ENCODE measurements around the gene TAOK3.
"Not testable (repeated sequence)": the region's sequence is repeated elsewhere in the genome, so short reads cannot be mapped to it uniquely, and the experiment has no call there.

The TAOK3 gene

DNA sequence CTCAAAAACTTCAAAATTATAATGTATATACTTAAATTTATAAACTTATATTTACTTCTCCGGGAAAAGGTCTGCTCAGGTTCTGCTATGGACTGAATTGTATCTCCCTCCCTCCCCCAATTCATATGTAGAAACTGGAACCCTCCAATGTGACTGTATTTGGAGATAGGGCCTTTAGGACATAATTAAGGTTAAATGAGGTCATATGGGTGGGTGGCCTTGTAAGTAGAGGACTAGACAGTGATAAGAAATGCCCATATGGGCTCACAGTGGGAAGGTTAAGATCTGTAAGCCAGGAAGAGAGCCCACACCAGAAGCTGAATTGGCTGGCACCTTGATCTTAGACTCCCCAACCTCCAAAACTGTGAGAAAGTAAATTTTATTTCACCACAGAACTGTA, 84.5 kb downstream of the TAOK3 start:
- no peak for DNase-seq

GRCh38 chr12:118287728-118288127, 85.0 kb downstream of the TAOK3 start:
- no peak for DNase-seq

DNA sequence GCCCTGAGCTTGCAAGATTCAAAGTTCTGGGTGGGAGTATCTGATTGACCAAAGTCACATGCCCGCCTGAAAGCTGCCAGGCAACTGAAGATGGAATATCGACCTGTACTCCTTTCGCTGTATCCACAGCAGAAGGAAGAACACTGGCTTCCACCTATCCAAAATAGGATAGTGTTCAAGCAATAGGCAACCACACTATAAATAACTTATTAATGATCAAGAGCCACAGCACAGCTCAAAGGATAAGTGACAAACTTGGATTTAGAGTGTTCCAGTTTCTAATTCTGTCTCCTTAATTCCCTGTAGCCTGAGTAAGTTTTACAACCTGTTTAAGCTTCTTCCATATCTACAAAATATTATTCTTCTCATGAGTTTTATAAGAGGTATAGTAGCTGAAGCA, 89.9 kb downstream of the TAOK3 start:
- DNase-seq: no peak

DNA sequence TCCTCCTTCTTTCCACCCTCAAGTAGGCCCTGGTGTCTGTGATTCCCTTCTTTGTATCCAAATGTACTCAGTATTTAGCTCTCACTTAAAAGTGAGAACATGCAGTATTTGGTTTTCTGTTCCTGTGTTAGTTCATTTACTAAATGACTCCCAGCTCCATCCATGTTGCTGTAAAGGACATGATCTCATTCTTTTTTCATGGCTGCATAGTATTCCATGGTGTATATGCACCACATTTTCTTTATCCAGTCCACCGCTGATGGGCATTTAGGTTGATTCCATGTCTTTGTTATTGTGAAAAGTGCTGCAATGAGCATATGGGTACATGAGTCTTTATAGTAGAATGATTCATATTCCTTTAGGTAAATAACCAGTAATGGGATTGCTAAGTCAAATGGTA, 94.4 kb downstream of the TAOK3 start:
- DNase-seq: not testable (repeated sequence)

DNA sequence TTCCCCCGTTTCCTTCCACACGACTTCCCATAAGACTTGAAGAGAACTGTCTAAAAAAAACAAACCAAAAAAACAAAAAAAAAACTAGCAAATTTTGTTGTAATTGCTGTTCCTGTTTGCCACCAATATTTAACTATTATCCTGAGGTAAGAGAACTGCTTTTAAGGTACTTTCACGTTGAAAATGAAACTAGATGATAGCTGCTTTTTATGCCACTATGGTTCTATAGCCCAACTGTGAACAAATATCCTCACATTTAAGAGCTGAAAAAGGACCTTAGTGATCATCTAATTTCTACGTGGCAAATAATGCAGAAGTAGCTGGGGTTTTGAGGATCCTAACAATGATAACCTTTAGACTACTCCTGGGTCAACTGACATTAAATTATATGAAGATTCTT, 98.6 kb downstream of the TAOK3 start:
- no peak for DNase-seq

GRCh38 chr12:118271770-118272417, 100.8 kb downstream of the TAOK3 start:
- DNase-seq: no peak

GRCh38 chr12:118271183-118271582, 101.5 kb downstream of the TAOK3 start:
- DNase-seq: no peak

- no peak for DNase-seq
Measured at GRCh38 chr12:118269806-118270205, 102.9 kb downstream of the TAOK3 start.

DNA sequence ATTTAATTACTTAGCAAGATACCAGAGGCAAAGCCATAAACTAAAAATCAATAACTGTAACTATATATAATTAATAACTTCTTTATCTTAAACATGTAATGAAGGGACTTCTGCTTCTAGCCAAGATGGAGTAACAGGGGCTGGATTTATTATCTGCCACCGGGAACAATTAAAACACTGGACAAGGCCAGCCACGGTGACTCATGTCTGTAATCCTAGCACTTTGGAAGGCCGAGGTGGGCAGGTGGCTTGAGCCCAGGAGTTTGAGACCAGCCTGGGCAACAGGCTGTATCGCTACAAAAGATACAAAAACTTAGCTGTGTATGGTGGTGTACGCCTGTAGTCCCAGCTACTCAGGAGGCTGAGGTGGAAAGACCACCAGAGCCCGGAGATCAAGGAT, 113.6 kb downstream of the TAOK3 start:
- DNase-seq: no peak

DNA sequence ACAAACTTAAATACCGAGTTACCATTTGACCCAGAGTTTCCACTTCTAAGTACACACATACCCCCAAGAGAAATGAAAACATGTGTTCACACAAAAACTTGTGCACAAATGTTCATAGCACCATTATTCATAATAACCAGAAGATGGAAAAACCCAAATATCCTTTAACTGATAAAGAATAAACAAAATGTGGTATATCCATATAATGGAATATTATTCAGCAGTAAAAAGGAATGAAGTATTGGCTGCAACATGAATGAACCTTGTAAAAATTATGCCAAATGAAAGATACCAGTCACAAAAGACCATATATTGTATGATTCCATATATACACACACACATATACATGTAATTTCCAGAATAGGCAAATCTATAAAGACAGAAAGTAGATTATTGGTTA, 116.4 kb downstream of the TAOK3 start:
- DNase-seq: no peak

DNA sequence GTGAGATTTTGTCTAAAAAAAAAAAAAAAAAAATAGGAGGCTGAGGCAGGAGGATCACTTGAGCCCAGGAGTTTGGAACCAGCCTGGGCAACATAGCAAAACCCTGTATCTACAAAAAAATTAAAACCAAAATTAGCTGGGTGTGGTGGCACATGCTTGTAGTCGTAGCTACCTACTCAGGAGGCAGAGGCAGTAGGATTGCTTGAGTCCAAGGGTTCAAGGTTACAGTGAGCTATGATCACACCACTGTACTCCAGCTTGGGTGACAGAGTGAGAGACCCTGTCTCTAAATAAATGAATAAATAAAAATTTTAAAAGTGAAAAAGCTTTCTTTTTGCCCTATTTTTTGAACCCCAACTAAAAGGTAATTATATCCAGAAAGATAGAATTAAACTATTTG, 123.2 kb downstream of the TAOK3 start:
- DNase-seq: no peak

- not testable (repeated sequence) for DNase-seq
Measured at GRCh38 chr12:118245886-118246285, 126.8 kb downstream of the TAOK3 start.

GRCh38 chr12:118238888-118239287, 133.8 kb downstream of the TAOK3 start:
- no peak for DNase-seq

GRCh38 chr12:118237908-118238307, 134.8 kb downstream of the TAOK3 start:
- no peak for DNase-seq

DNA sequence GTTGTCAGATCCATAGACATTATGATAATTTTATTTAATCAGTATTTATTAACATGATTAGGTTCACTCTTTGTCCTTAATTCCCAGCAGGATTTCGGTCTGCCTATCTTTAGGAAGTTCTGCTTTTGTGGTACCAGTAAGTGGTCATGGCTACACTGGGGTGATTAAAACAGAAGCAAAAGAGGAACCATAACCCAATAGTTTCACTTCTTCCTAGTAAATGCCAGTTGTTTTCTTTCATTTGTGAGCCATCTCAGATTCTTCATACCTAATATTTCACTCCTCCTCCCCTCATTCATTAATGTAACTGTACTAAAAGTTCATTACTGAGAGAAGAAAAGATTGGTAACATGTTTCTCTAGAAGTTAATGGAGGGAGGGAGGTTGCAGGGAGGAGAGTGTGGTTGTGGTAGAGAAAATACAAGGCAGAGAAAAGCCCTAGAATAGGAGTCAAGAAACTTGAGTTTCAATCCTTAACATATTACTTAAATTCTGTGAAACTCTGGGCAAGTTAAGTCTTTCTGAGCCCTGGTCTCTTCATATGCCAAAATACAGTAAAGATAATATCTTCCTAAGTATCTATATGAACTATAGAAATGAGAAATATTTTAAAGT, 135.5 kb downstream of the TAOK3 start:
- DNase-seq: no peak

GRCh38 chr12:118220702-118221101, 152.0 kb downstream of the TAOK3 start:
- no peak for DNase-seq

DNA sequence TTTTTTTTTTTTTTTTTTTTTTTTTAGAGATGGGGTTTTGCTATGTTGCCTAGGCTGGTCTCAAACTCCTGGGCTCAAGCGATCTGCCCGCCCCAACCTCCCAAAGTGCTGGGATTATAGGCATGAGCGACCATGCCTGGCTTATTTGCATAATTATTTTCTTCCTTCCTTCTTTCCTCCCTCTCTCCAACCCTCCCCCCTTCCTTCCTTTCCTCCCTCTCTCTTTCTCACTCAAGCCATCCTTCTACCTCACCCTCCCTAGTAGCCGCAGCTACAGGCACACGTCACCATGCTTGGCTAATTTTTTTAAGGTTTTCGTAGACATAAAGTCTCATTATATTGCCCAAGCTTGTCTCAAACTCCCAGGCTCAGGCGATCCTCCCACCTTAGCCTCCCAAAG, 152.9 kb downstream of the TAOK3 start:
- no peak for DNase-seq

- DNase-seq: no peak
Measured at GRCh38 chr12:118219106-118219505, 153.6 kb downstream of the TAOK3 start.

- DNase-seq: no peak
Measured at GRCh38 chr12:118213452-118213851, 159.3 kb downstream of the TAOK3 start.

DNA sequence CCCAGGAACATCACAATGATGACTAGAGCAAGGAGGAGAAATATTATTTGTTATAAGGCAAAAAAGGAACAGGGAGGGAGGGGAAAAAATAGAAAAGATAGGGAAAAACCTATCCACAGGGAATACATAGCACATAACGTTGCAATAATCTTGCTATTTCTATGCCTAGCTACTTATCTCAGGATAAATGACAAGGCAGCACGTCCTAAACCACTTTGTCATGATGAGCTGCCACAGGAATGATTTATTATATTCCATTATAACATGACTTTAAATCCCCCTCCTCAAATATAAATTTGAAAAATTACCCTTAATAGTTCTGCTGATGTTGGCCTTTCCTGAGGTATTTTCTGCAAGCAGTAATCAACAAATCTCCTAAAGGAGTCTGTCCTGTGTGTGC, 160.1 kb downstream of the TAOK3 start:
- DNase-seq: no peak

DNA sequence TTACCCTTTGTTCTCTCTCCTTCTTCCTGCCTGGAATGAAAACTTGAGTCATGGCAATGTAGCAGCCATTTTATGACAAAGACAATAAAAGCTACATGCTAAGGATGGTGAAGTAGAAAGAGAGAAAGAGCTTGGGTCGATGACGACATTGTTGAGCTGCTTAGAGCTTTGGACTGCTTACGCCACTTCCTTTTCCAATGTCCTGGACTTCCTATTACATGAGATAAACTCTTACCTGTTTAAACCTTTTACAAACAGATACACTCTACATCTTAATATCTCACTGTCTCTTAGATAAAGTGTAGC, 166.6 kb downstream of the TAOK3 start:
- no peak for DNase-seq

- no peak for DNase-seq
Measured at GRCh38 chr12:118193958-118194357, 178.7 kb downstream of the TAOK3 start.

- DNase-seq: no peak
Measured at GRCh38 chr12:118193477-118193876, 179.2 kb downstream of the TAOK3 start.

GRCh38 chr12:118190266-118190665, 182.4 kb downstream of the TAOK3 start:
- no peak for DNase-seq

GRCh38 chr12:118189741-118190191, 182.9 kb downstream of the TAOK3 start:
- DNase-seq: no peak

All from activated gamma-delta T cell treated with Interleukin-2 at 50 U/mL for 16 hours (primary cell).